ENCODE data around the gene PSMG4. TPM values are rescaled to one million over a fixed set of nuclear protein-coding genes. Genes with fewer than 3 reads are reported as not detected.

Gene PSMG4
- total RNA-seq, 1 experiment from 2014 or later = 29.3 TPM

GRCh38 chr6:3304500-3305215 lies 45.9 kb downstream of the PSMG4 start:
- Histone ChIP-seq H2AFZ (ENCODE audit: low read length) (no peak overlapping the region), H4K8ac (replicated peaks; ENCODE audit: insufficient read length, low read depth, low read length) (no peak overlapping the region), H3K9ac (ENCODE audit: extremely low read depth, insufficient read length, low read length) (no peak overlapping the region), H3K79me1 (ENCODE audit: insufficient read depth, low read depth, low read length, poor library complexity, severe bottlenecking) (no peaks in the 10 kb centered on the region), H4K20me1 (ENCODE audit: control insufficient read depth, insufficient read depth, insufficient read length) (no peaks in the 10 kb centered on the region), H2BK5ac (ENCODE audit: insufficient read length, low read length) (no peak overlapping the region), H2BK12ac (ENCODE audit: insufficient read length, low read depth, low read length) (no peak overlapping the region), H3K56ac (ENCODE audit: insufficient read length, low read depth, low read length) (no peak overlapping the region), H3T11ph (ENCODE audit: low read length) (no peak overlapping the region), H3K9me3 (ENCODE audit: control insufficient read depth, low read depth, low read length) (no peaks in the 10 kb centered on the region), H2AK5ac (ENCODE audit: insufficient read length, low read length) (no peak overlapping the region), H3K79me2 (ENCODE audit: insufficient read depth, low read length) (no peaks in the 10 kb centered on the region), H3K27me3 (ENCODE audit: insufficient read depth, low read length) (no peaks in the 10 kb centered on the region), H3K4me1 (ENCODE audit: insufficient read depth, low read length) (no peaks in the 10 kb centered on the region), H3K14ac (ENCODE audit: insufficient read depth, low read length) (no peak overlapping the region), H3K23me2 (ENCODE audit: insufficient read length, low read depth, low read length, poor library complexity, severe bottlenecking) (no peaks in the 10 kb centered on the region), H4K91ac (ENCODE audit: insufficient read length, low read depth, low read length) (no peak overlapping the region), H3K23ac (ENCODE audit: insufficient read length, low read depth, low read length) (no peak overlapping the region), H3K4me2 (ENCODE audit: insufficient read depth, insufficient read length, low read length) (no peak overlapping the region), H2BK120ac (ENCODE audit: low read depth, low read length, poor library complexity, severe bottlenecking) (no peak overlapping the region), H2BK20ac (ENCODE audit: low read depth, low read length, poor library complexity, severe bottlenecking) (no peak overlapping the region), H2BK15ac (ENCODE audit: low read depth, low read length) (no peak overlapping the region), H4K5ac (ENCODE audit: insufficient read length, low read depth, low read length) (no peak overlapping the region), H3K27ac (ENCODE audit: insufficient read length, low read depth, low read length) (no peak overlapping the region), H3K4ac (ENCODE audit: low read depth, low read length) (no peak overlapping the region), H3K18ac (ENCODE audit: insufficient read length, low read depth, low read length) (no peak overlapping the region)
- no peak for TF ChIP-seq CTCF (conservative IDR thresholded peaks at IDR 0.05)
- Mint-ChIP-seq H3K9me3 (peaks cover 0 to 2% of the 10 kb centered on the region in 2 experiments; a peak in 2 of 5 replicates), H3K27me3 (ENCODE audit: low read depth) (peaks cover 1% of the 10 kb centered on the region; the same call in 1 of the 2 replicates), H3K27ac (no peak overlapping the region; a peak in 1 of 7 replicates), H3K4me3 (no peak overlapping the region), H3K4me1 (peaks cover 3% of the 10 kb centered on the region in 2 experiments; a peak in 3 of 4 replicates), H3K36me3 (ENCODE audit: insufficient read depth in 1 of 3, low read depth in 3 of 3) (peaks cover 7 to 35% (median 14%) of the 10 kb centered on the region in 3 experiments; a peak in 6 of 7 replicates)
- no CpG with 5 or more reads among the region's 16 CpGs for WGBS (ENCODE audit: extremely low coverage, insufficient read length, low lambda C conversion rate)
- DNase-seq = no peak
